Liver (tissue), 9 donors: ENCODE measurements around the gene DNAH6. TPM values are rescaled to one million over a fixed set of nuclear protein-coding genes. Genes with fewer than 3 reads are reported as not detected.

ENCODE experiments used
- DNase-seq: peaks from one replicate; pipeline ENCODE4 v3.0.0-alpha.2; 2017; ENCODE audit warnings: low spot score
- H3K27ac ChIP-seq, 2 donors: one replicate each; pipeline ENCODE4 v1.7.0; 2013; ENCODE audit warnings: inconsistent platforms in 2 of 2, low read length in 2 of 2, control low read depth in 1 of 2, low read depth in 1 of 2, mild to moderate bottlenecking in 1 of 2
- H3K27me3 ChIP-seq, 4 donors: one replicate each; pipeline versions ENCODE4 v1.6.1 to v1.7.0; 2013; ENCODE audit warnings: low read length in 3 of 4, inconsistent platforms in 1 of 4, mild to moderate bottlenecking in 1 of 4, moderate library complexity in 1 of 4; ENCODE audit not compliant: control insufficient read depth in 4 of 4, insufficient read depth in 4 of 4
- H3K36me3 ChIP-seq, 4 donors: one replicate each; pipeline versions ENCODE4 v1.6.1 to v1.7.0; 2013; ENCODE audit warnings: low read length in 3 of 4, mild to moderate bottlenecking in 3 of 4, low read depth in 1 of 4, moderate library complexity in 1 of 4; ENCODE audit not compliant: control insufficient read depth in 4 of 4, insufficient read depth in 3 of 4
- H3K4me1 ChIP-seq, 4 donors: one replicate each; pipeline versions ENCODE4 v1.6.1 to v1.7.0; 2013; ENCODE audit warnings: low read length in 3 of 4, mild to moderate bottlenecking in 3 of 4, moderate library complexity in 1 of 4; ENCODE audit not compliant: control insufficient read depth in 4 of 4, insufficient read depth in 4 of 4
- H3K4me3 ChIP-seq, 3 donors: one replicate each; pipeline versions ENCODE4 v1.6.1 to v1.7.0; 2013; ENCODE audit warnings: low read length in 3 of 3, control low read depth in 1 of 3, low read depth in 1 of 3, mild to moderate bottlenecking in 1 of 3
- H3K9ac ChIP-seq, 2 donors: one replicate each; pipeline ENCODE4 v1.7.0; 2013; ENCODE audit warnings: low read length in 2 of 2, mild to moderate bottlenecking in 2 of 2, moderate library complexity in 2 of 2, control low read depth in 1 of 2, low read depth in 1 of 2
- H3K9me3 ChIP-seq, 4 donors: one replicate each; pipeline versions ENCODE4 v1.6.1 to v1.7.0; 2013; ENCODE audit warnings: low read length in 3 of 4; ENCODE audit not compliant: control insufficient read depth in 4 of 4
- ATF3 ChIP-seq: IDR thresholded peaks from 2 replicates; pipeline ENCODE4 v1.6.1; 2016; ENCODE audit warnings: antibody characterized with exemption
- FOXA1 ChIP-seq: IDR thresholded peaks from 2 replicates; pipeline ENCODE4 v1.6.1; 2016; ENCODE audit warnings: antibody characterized with exemption
- HNF4A ChIP-seq, 2 donors: conservative IDR thresholded peaks; 2 replicates each; pipeline ENCODE4 v1.6.1; 2016; ENCODE audit warnings: antibody characterized with exemption in 2 of 2, mild to moderate bottlenecking in 2 of 2
- JUND ChIP-seq, 2 donors: IDR thresholded peaks; 2 replicates each; pipeline ENCODE4 v1.6.1; 2016; ENCODE audit warnings: antibody characterized with exemption in 2 of 2
- MAX ChIP-seq: IDR thresholded peaks from 2 replicates; pipeline ENCODE4 v1.6.1; 2016; ENCODE audit warnings: antibody characterized with exemption
- NR2F2 ChIP-seq: IDR thresholded peaks from 2 replicates; pipeline ENCODE4 v1.6.1; 2016; ENCODE audit warnings: antibody characterized with exemption
- RAD21 ChIP-seq, 2 donors: IDR thresholded peaks; 2 replicates each; pipeline ENCODE4 v1.6.1; 2016; ENCODE audit warnings: antibody characterized with exemption in 2 of 2, mild to moderate bottlenecking in 2 of 2
- RXRA ChIP-seq, 2 donors: IDR thresholded peaks; 2 replicates each; pipeline ENCODE4 v1.6.1; 2017 to 2018; ENCODE audit warnings: antibody characterized with exemption in 2 of 2, mild to moderate bottlenecking in 1 of 2
- TAF1 ChIP-seq: conservative IDR thresholded peaks from 2 replicates; pipeline ENCODE4 v1.6.1; 2016; ENCODE audit warnings: antibody characterized with exemption, mild to moderate bottlenecking
- YY1 ChIP-seq: IDR thresholded peaks from 2 replicates; pipeline ENCODE4 v1.6.1; 2016; ENCODE audit warnings: antibody characterized with exemption, mild to moderate bottlenecking
- WGBS: extraction: QIAGEN DNeasy Blood & Tissue Kit; methylation state at CpG from one replicate; pipeline ENCODE4 v1.1.7; 2013; 5-methylcytosine and 5-hydroxymethylcytosine counted together
- polyA plus RNA-seq, 2 donors: library from polyadenylated mRNA; stranded (reverse) in 1 of 2; unstranded in 1 of 2; fragments of 200-250 nt in 1 of 2; fragments of >200 nt in 1 of 2; fragmentation: Nextera tagmentation in 1 of 2; extraction: Ambion mirVana in 1 of 2; gene quantifications; one replicate each; pipeline versions ENCODE4 v1.2.1 to v1.2.3, GENCODE V29; 2013 to 2015
- total RNA-seq, 2 donors: library from RNA; depleted of rRNA; stranded (reverse); fragments of >200 nt; gene quantifications; one replicate each; pipeline ENCODE4 v1.2.3, GENCODE V29; 2014
- TF ChIP-seq, protein P1 (sequence below): fragments of 150-350 bp; IDR thresholded peaks from 2 replicates; pipeline ENCODE4 v1.5.1; 2017; ENCODE audit warnings: improper control_type of control experiment, low read depth, low read length; ENCODE audit not compliant: missing input control
- TF ChIP-seq, protein P2 (sequence below): IDR thresholded peaks from 2 replicates; pipeline ENCODE4 v1.6.1; 2016; ENCODE audit warnings: antibody characterized with exemption, mild to moderate bottlenecking
- TF ChIP-seq, protein P3 (sequence below): IDR thresholded peaks from 2 replicates; pipeline ENCODE4 v1.6.1; 2016; ENCODE audit warnings: antibody characterized with exemption
- donor health status: healthy.
- donor health status: healthy.
- donor health status: healthy.
- donor health status: healthy.
- donor health status: healthy.

Gene DNAH6
- total and polyA plus RNA-seq, 4 donors = 0.32 to 1.6 (median 0.59) TPM

- TF ChIP-seq HNF4A (conservative IDR thresholded peaks at IDR 0.05) = peak; percentile 49 to 53
- TF ChIP-seq, protein P1, sequence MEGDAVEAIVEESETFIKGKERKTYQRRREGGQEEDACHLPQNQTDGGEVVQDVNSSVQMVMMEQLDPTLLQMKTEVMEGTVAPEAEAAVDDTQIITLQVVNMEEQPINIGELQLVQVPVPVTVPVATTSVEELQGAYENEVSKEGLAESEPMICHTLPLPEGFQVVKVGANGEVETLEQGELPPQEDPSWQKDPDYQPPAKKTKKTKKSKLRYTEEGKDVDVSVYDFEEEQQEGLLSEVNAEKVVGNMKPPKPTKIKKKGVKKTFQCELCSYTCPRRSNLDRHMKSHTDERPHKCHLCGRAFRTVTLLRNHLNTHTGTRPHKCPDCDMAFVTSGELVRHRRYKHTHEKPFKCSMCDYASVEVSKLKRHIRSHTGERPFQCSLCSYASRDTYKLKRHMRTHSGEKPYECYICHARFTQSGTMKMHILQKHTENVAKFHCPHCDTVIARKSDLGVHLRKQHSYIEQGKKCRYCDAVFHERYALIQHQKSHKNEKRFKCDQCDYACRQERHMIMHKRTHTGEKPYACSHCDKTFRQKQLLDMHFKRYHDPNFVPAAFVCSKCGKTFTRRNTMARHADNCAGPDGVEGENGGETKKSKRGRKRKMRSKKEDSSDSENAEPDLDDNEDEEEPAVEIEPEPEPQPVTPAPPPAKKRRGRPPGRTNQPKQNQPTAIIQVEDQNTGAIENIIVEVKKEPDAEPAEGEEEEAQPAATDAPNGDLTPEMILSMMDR = no peak
- no peaks in the 10 kb centered on the region for H3K9me3 ChIP-seq
- H3K4me3 ChIP-seq = no peak overlapping the region
- H3K9ac ChIP-seq = no peak overlapping the region
- 35% methylated on average over 1 of the region's 1 CpG for WGBS
- no peaks in the 10 kb centered on the region for H3K36me3 ChIP-seq
- no peak for DNase-seq
- H3K4me1 ChIP-seq = no peaks in the 10 kb centered on the region
- no peaks in the 10 kb centered on the region for H3K27me3 ChIP-seq
- H3K27ac ChIP-seq = no peak overlapping the region
Observed at GRCh38 chr2:84711651-84712050, 195.4 kb downstream of the DNAH6 start.

GRCh38 chr2:84713441-84713840, 197.1 kb downstream of the DNAH6 start:
- no peaks in the 10 kb centered on the region for H3K9me3 ChIP-seq
- WGBS = 98% methylated on average over 3 of the region's 3 CpGs
- no peak for DNase-seq
- no peak for TF ChIP-seq NR2F2
- no peak for TF ChIP-seq RXRA (IDR thresholded peaks at IDR 0.05)
- TF ChIP-seq ATF3 = no peak
- TF ChIP-seq MAX = no peak
- TF ChIP-seq TAF1 = no peak
- no peak for TF ChIP-seq HNF4A (conservative IDR thresholded peaks at IDR 0.05)
- no peak for TF ChIP-seq YY1
- TF ChIP-seq RAD21 (IDR thresholded peaks at IDR 0.05) = no peak
- TF ChIP-seq, protein P2, sequence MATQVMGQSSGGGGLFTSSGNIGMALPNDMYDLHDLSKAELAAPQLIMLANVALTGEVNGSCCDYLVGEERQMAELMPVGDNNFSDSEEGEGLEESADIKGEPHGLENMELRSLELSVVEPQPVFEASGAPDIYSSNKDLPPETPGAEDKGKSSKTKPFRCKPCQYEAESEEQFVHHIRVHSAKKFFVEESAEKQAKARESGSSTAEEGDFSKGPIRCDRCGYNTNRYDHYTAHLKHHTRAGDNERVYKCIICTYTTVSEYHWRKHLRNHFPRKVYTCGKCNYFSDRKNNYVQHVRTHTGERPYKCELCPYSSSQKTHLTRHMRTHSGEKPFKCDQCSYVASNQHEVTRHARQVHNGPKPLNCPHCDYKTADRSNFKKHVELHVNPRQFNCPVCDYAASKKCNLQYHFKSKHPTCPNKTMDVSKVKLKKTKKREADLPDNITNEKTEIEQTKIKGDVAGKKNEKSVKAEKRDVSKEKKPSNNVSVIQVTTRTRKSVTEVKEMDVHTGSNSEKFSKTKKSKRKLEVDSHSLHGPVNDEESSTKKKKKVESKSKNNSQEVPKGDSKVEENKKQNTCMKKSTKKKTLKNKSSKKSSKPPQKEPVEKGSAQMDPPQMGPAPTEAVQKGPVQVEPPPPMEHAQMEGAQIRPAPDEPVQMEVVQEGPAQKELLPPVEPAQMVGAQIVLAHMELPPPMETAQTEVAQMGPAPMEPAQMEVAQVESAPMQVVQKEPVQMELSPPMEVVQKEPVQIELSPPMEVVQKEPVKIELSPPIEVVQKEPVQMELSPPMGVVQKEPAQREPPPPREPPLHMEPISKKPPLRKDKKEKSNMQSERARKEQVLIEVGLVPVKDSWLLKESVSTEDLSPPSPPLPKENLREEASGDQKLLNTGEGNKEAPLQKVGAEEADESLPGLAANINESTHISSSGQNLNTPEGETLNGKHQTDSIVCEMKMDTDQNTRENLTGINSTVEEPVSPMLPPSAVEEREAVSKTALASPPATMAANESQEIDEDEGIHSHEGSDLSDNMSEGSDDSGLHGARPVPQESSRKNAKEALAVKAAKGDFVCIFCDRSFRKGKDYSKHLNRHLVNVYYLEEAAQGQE = no peak
- TF ChIP-seq FOXA1 = no peak
- TF ChIP-seq JUND (IDR thresholded peaks at IDR 0.05) = no peak
- TF ChIP-seq, protein P3, sequence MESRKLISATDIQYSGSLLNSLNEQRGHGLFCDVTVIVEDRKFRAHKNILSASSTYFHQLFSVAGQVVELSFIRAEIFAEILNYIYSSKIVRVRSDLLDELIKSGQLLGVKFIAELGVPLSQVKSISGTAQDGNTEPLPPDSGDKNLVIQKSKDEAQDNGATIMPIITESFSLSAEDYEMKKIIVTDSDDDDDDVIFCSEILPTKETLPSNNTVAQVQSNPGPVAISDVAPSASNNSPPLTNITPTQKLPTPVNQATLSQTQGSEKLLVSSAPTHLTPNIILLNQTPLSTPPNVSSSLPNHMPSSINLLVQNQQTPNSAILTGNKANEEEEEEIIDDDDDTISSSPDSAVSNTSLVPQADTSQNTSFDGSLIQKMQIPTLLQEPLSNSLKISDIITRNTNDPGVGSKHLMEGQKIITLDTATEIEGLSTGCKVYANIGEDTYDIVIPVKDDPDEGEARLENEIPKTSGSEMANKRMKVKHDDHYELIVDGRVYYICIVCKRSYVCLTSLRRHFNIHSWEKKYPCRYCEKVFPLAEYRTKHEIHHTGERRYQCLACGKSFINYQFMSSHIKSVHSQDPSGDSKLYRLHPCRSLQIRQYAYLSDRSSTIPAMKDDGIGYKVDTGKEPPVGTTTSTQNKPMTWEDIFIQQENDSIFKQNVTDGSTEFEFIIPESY = no peak
- no peak overlapping the region for H3K27ac ChIP-seq
- no peak overlapping the region for H3K9ac ChIP-seq
- no peaks in the 10 kb centered on the region for H3K4me1 ChIP-seq
- no peaks in the 10 kb centered on the region for H3K36me3 ChIP-seq
- H3K27me3 ChIP-seq = no peaks in the 10 kb centered on the region
- H3K4me3 ChIP-seq = no peak overlapping the region
